HG02642 (cell line): ENCODE data around the gene PDE6H.

Source experiments
- ATAC-seq: cut with Tn5 transposase; IDR thresholded peaks from one replicate; pipeline ENCODE4 v1.9.1; 2021; ENCODE audit warnings: mild to moderate bottlenecking; ENCODE audit not compliant: unreplicated experiment, poor library complexity

PDE6H gene

DNA sequence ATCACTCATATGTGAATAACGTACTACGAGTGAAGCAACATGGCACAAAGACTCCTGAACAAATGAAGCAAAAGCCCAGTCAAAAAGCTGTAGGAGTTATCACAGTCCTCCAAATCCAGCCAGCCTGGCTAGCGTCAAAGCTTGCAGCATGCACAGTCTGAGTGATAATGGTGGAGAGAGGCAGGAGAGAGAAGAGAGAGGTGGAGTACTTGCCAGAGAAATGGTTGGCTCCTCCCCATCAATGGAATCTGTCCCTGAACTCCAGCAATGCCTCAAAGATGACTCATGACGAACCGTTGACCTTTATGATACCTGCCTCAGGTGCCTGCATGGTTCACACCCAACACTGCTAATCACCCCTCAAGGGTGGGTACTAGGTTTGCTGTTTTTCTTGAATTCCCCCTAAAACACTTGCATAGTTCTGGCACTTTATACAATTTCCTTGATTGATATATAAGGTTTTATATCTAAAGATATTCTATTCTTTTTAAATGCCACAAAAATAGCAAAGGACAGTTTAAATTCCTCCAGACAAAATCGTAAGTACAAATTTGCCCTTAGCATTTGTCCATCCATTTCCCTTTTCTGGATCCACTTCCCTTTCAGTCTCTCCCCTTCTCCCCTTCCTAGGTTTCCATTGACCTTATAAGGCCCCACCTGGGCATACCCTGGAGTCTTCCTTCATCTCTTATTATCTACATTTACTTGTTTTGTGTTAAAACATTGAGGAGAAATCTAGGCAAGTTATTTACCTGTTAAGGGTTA, 21.7 kb upstream of the PDE6H start:
- ATAC-seq, result no peak

DNA sequence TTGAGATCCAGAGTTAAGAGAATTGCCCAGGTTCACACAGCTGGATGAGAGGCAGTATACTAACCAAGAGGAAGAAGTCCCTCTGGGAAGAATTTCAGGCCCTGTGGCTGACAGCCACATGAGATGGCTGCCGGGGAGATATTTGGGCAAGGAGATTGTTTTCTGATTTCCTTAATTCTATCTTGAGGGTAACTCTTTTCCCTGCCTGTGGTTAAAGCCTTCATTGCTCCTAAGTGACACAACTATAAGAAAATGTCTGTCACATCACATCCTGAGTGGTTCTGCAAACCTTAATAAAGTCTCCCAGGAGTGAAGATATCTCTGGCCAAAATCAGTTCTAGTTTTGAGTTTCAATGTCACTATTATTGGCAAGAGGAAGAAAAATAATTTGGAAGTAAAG, 21.0 kb upstream of the PDE6H start:
- ATAC-seq, result no peak

DNA sequence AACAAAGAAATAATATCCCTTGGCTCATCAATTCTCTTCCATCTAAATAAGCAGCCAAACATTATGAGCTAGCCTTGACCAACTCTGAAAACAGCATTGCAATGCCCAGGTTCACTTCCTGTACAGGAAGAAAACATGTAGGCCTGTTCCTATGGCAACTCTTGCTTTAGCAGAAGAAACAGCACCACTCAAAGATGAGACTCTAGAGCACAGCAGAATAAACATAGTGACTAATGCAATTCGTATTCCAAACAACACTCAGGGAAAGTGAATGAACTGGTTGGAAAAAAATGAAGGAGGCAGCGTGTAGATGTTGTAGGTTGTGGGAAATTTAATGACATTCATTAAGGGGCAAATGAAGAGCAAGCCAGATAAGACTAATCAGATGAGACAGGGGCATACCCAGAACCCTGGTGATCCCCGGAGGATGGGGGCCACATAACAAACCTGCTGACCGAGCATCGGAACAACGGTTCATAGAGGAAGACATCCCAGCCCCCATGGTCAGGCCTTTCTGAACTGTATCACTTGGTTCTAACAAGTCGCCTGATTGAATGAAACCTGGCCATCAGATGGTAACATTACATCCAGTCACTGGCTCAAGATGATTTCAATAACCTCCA, 20.4 kb upstream of the PDE6H start:
- peak; percentile 54 for ATAC-seq

DNA sequence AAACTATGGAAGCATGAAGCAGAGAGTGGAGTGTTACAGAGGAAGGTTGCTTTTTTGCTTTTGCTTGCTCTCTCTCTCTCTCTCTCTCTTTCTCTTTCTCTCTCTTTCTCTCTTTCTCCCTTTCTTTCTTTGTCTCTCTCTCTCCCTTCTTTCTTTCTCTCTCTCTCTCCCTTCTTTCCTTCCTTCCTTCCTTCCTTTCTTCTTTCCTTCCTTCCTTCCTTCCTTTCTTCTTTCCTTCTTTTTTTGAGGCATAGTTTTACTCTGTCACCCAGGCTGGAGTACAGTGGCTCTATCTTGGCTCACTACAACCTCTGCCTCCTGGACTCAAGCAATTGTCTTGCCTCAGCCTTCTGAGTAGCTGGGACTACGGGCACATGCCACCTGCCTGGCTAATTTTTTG, 19.1 kb upstream of the PDE6H start:
- ATAC-seq, result no peak

DNA sequence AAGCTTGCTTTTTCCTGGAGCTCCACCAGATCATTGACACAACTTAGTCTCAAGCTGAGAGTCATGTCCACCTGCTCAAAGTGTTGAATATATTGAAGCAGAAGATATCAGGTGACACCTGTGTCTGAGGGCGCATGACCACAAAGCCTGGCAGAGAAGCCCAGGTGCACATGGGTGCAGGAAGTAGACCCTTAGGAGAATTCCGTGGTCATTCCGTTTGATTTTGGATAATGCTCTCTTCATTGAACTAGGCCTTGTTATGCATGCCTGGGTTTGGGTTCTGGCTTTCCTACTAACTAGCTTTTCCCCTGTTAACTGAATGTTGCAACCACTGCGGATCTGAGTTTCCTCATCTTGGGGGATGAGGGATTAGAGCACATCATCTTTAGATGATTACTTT, 18.6 kb upstream of the PDE6H start:
- no peak for ATAC-seq

DNA sequence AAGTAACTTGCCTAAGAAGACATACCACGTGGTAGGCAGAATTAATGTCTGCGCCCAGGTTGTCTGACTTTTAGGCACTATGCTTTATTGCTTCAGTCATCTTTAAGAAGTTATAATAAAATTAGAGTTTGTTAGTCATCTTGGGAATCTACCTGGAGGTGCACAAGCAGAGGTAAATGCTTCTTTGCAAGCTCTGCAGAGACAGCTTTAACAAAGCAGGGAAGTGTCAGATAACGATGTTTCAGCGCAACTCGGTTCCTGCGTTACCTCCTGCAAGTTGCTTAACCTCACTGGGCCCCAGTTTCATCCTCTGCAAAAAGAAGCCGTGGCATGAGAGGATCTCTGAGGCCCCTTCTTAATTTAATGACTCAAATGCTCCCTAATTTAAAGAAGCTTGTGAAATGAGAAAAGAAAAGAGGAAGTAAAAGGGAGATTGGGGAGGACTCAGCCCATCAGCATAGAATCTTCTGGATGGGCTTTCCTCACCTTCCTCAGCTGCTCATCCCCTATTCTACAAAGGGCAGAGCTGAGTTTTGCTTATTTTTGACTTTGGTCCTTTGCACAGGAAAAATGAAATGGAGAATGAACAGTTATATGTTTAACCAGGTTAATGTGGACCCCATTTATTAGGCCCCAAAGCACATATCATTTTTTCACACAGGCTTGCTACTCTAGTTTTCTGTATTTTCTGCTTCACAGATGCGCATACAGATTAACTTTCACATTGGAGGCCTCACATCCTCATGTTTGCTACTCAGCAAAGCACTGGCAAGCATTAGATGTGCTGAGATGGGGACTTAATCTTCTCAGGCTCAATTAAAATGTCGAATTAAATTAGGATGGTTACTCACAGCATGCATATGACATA, 16.6 kb upstream of the PDE6H start:
- ATAC-seq, result peak; percentile 35

DNA sequence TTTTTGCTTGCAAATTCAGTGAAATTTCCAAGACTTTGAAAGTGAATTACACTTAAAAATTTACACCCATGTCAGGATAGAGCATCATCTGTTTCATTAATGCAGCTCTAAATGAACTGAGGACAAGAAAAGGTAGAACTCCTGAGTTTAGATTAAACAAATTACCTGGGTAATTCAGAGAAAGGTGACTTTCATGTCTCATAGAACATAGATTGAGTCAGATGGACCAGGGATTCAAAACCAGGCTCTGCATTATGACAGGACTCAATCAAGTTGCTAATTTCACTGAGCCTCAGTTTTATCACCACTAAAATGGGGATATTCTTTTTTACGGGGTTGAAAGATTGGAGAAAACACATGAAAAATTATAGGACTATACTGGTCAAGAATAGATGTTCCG, 15.9 kb upstream of the PDE6H start:
- no peak for ATAC-seq

DNA sequence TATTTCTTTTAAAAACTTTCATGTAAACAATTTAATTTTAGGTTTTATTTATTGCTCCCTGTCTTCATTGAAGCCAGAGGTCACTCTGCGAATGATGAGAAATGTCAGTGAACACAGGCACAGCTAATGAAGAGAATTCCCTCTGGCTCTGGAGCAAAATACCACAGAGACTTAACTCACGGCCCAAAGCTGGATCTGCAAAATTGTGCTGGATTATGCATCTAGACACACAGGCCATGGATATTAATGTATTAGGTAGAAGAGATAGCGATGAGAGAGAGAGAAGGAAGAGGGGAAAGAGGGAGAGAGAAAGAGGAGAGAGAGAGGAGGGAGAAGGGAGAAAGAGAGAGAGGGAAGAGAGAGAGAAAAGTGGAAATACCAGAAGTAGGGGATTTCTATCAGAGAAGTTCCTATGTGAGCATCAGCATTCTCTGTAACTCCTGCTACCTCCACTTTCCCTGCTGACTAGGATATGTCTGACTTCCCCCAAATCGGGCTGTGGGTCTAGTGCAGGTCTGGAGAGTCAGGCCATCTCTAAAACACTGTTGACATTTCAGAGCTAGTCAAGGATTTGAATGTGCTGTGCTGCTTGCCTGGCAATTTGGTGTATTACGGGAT, 15.2 kb upstream of the PDE6H start:
- no peak for ATAC-seq

DNA sequence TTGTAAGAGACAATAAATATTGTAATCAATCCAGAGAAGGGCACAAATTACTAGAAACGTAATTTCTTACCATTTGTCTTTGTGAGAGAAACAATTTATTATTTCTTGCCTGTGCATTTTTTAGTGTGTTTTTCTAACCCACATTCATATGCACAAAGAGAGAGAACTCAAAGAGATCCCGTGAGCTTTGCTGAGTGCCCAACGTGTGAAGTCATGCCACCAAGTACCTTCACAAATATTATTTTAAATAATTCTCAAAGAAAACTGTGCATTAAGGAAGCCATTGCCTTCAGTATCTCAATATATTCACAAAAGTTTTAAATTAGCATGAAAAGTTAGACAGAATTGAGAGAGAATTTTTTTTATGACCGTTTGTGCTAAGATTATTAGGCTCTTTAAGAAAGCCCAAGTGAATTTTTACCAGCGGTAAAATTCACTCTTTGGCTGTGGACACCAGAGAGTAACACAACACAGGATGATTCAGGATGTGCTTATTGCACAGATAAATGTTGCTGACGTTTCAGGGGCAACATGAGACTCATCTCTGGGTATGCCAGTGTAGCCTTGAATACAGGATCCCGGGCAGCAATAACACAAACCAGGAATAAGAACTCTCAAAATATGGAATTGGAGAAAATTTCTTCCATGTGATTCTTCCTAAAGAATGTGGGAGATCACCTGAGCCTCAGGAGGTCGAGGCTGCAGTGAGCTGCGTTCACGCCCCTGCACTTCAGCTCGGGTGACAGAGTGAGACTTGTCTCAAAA, 14.3 kb upstream of the PDE6H start:
- ATAC-seq, result no peak

DNA sequence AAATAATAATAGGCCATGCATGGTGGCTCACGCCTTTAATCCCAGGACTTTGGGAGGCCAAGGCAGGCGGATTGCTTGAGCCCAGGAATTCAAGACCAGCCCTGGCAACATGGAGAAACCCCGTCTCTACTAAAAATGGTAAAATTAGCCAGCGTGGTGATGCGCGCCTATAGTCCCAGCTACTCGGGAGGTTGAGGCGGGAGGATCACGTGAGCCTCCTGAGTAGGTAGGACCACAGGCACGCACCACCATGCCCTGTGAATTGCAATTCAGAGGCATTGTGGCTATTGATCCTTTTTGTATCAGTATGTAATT, 13.8 kb upstream of the PDE6H start:
- ATAC-seq, result no peak

DNA sequence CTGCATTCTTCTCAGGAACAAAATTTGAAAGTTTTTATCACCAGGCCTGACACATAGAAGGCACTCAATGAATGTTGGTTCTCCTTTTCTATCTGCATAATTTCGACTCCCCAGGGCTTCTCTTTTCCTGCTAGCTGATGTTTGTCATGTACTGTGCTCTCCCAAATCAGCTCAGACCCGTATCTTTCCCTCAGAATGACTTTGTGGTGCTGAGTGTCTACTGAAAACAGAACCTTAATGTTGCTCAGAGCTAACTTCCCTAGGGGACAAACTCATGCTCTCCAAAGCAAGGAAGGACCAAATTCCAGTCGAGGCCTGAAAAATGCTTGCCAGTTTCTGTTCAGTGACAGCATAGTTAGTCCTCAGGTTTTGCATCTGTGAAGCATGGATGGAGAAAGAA, 13.4 kb upstream of the PDE6H start:
- no peak for ATAC-seq

DNA sequence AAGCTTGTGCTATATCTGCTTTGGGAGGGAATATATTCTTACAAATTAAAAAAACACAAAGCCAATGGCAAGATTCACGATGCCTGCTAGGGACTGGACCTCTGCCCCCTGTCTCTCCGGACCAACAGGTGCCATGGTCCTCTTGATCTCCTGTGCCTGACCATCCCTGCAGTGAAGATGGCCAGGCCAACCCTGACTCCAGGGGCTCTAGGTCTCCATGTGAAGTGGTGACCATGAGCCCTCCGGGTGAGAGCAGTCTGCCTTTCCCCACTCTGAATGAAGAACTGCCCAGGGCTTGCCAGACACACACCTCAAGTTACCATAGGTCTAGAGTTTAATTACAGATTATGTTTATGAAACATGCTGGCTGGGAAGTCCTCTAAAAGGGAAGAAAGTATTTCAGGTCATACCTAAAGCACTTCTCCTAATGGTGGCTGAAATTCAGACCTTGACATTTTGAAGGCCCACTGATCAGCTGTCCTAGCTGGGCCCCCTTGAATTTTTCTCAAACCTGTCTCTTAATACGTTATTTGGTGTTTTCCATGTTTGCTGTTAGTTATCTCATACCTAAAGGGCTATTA, 12.8 kb upstream of the PDE6H start:
- ATAC-seq, result no peak

DNA sequence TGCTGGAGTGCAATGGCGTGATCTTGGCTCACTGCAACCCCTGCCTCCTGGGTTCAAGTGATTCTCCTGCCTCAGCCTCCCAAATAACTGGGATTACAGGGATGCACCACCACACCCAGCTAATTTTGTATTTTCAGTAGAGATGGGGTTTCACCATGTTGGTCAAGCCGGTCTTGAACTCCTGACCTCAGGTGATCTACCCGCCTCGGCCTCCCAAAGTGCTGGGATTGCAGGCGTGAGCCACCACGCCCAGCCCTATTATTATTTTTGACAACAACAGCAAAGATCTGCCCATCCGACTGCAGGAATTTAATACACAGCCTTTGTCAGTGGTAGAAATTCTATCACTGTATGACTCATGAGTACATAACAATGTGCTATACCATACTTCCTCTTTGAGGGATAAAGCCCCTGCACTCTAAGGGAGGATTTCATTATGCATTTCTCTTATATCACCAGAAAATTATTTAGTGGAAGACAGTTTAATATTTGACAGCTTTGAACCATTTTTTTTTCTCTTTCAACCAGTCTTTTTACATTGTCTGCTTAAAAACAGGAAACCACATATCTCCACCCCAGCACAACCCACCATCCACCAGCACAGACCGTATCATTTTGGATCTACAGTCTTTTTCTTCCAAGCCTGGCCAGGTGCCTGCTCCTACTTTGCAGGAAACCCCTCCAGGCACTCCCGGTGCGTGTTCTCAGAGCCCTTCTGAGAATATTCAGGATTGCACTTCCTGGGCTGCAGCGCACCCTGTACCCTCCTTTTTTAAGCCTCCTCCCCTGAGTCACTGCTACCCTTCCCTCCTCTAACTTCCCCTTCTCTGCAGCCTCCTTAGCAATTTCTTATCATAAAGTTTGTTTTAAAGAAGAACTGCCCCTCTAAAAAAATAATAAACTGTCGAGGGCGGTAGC, 12.0 kb upstream of the PDE6H start:
- peak; percentile 45 for ATAC-seq

DNA sequence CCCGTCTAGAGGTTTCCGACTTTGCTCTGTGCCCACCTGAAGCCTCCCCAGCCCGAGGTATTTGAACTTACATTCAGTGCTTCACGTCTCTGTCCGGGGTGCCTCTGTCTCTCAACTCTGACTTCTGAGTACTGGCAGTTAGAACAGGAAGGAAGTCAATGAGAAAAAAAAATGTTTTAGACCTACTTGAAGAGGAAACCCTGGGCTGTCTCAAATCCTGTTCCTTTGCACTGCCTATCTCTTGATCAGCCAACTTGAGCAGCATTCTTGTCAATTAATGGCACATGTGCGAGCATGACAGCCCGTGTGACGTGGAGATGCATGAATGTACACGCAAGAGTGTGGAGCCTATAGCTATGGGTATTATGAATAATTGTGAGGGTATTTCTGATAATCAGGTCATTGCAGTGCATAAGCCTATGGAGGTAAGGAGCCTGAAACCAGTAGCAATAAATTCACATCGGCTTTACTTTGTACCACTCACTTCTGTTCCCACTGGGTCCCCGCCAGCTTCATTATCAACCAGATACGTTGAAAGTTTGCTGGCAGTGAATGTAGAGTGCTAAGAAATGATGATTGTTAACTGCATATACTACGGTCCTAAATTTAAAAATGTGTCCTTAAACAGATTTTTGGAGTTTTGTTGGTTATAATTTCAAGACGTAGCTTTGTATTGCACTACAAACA, 11.2 kb upstream of the PDE6H start, which contains the start of gene ARHGDIB:
Gene ARHGDIB, minus strand, starts transcription at position 136 of the 687 bp plus-strand sequence. CDS start 10,889 bp downstream, outside the sequence.
- peak; percentile 73 for ATAC-seq

DNA sequence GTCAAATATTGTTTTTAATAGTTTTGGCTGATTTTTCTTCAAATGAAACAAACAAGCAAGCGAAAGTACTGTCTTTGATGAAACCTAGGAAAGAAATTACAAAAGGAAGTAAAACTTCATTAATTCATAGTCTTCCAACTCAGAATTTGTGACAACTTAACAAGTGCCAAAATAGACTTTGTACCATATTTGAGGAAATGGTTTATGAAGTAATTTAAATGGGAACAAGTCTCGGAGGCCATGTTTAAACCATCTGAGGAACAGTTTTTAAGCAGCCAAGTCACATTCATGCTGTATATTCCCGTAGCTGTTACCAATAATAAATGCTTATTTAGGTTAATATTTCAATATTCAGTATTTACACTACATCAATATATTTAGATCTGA, 10.7 kb upstream of the PDE6H start:
- no peak for ATAC-seq

DNA sequence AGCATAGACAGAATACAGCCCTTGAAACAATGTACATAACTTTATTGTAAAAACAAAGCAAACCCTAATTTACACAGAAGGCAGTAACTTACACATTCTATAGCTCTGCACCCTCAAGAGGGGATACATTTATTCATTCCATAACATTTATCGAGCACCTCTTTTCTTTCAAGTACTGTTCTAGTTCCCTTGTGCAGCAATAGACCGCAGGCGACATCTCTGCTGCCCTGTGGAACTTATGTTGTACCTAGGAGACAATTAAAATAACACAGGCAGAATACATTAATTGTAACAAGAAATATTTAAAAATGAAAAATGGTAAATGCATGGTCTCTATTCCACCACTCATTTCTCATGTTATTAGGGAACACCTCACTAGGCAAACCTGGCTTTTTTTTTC, 10.0 kb upstream of the PDE6H start:
- ATAC-seq, result no peak

DNA sequence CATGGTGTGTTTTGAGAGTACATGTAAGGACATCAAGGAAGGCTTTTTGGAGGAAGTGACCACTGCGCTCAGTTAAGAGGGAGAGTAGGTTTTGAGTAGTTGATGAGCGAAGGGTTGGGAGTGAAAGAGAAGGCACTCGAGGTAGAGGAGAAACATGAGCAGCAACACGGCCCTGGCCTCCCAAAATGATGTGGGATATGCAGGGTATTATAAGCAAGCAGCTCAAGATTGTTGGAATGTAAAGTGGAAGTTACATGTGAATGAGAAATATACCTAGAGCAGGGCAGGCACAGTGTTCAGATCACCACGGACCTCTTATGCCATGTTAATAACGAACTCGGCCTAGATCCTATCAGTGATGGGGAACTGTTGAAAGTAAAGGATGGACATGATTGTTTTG, 9.3 kb upstream of the PDE6H start:
- ATAC-seq, result no peak

DNA sequence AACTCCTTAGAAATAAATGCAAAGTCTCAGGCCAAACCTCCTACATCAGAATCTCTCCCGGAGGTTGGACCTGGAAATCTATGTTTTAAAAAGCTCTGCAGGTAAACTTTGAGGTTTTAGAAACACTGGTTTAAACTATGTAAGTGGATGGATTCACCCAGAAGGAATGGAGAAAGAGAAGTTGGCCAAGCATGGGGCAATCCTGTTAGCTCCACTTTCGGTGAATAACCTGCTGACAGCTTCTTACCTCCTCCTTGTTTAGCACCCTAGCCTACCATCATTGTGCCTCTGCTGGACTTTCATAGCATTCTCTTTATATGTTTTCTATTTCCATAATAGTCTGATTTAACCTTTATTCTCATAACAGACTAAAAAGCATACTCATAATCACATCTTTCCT, 8.4 kb upstream of the PDE6H start:
- no peak for ATAC-seq
